Glomerular visceral epithelial cell (primary cell): ENCODE data around the gene ITFG2.
A peak's percentile ranks its signal among the peaks of the same experiment; 100 is the strongest.

ENCODE experiments used
- DNase-seq: peaks from one replicate; pipeline ENCODE4 v3.0.0-alpha.2; 2016; ENCODE audit errors: extremely low spot score

The ITFG2 gene

DNA sequence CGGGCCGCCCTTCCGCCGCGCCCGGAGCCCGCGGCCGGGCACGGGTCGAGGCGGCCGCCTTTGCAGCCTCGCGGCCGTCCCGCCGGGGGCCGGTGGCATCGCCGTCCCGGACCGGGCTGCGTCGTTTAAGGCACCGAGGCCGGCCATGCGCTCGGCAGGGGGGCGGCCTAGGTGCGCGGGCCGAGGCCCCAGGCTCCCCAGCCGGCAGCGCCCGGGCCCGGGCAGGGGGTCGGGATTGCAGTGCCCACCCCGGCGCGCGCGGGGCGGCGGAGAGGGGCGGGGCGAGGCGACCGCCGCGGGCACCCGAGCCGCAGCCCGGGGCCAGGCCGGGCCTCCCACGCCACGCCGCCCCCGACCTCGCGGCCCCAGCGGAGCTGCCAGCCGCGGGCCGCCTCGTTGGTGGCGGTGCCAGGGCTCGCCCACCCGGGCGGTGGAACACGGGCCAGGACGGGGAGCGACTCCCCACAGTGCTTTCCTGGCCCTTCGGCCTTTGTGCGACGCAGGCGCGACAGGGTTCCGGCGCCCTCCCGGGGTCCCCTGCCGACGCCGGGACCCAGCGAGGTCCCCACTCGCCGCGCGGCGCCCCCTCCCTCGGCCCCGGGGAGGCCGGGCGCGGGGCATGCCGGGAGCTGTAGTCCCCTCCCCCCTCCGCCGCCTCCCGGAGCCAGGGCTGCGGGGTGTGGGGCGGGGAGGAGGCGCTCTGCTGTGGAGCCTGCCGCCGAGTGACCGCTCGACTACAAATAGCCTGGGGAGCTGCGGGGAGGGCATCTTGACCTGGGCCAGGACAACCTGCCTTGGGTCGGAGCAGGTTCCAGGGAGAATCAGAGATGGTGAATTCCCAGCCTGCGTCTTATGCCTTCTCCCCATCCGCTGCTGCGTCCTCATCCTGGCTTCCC is 16.9 kb upstream of the ITFG2 start:
- DNase-seq: peak; percentile 59

DNA sequence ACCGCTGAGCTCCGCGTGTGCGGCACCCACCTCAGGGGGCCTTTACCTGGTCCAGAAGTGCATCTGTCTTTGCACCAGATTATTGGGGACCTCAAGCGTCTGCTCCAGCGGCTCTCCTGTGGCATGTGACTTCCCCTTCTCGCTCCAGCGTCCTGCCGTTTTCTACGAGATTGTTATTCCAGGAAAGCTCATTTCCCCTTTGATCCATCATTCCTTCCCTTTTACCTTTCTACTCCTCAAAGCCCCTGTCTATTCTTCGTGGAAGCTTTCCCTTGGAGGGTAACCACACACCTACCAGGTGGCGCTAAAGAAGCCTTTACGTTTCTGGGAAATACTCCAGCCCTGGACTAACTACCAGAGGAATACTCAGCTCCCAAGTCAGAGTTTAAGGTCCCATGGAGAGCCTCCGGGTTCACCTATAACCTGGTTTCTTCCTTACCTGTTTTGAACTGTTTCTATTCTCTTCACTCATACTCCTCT is 16.2 kb upstream of the ITFG2 start:
- no peak for DNase-seq

DNA sequence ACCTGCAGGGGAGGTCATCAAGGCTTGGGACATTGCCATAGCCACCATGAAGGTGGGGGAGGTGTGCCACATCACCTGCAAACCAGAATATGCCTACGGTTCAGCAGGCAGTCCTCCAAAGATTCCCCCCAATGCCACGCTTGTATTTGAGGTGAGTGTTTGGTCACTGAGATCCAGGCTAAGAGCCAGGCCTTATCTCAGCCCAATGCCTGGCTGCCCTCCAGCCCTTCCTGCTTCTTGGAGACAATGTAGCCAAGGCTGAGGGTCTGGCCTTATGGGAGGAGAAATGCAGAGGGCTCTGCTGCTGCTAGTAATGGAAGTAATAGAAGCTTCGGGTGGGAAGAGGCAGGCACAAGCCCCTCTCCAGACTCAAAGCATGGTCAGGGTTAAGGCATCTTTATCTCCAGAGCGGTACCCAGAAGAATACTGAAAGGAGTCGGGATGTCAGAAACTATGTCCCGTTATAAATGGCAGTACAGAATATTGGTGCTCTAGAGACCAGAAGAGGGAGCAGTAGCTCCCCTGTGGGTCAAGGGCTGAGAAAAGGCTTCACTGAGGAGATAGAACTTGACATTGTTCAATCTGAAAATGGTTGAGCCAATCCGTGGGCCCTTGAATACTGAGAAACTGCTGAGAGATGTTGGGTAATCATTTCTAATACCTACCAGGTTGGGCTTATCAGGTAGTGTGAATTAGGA is 14.6 kb upstream of the ITFG2 start:
- no peak for DNase-seq

DNA sequence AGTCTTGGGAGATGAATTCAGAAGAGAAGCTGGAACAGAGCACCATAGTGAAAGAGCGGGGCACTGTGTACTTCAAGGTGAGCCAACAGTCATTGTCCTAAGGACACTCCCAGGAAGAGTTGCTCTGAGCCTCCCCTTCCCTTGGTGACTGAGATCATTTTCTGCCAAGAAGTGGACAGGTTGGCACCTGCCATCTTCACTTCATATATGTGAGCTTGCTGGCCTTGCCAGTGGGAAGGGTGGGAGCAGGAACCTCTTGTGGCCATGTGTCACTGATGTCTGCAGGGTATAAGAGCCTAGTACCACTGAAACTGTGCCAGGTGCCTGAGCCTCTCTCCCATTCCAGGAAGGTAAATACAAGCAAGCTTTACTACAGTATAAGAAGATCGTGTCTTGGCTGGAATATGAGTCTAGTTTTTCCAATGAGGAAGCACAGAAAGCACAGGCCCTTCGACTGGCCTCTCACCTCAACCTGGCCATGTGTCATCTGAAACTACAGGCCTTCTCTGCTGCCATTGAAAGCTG is 12.4 kb upstream of the ITFG2 start:
- no peak for DNase-seq

DNA sequence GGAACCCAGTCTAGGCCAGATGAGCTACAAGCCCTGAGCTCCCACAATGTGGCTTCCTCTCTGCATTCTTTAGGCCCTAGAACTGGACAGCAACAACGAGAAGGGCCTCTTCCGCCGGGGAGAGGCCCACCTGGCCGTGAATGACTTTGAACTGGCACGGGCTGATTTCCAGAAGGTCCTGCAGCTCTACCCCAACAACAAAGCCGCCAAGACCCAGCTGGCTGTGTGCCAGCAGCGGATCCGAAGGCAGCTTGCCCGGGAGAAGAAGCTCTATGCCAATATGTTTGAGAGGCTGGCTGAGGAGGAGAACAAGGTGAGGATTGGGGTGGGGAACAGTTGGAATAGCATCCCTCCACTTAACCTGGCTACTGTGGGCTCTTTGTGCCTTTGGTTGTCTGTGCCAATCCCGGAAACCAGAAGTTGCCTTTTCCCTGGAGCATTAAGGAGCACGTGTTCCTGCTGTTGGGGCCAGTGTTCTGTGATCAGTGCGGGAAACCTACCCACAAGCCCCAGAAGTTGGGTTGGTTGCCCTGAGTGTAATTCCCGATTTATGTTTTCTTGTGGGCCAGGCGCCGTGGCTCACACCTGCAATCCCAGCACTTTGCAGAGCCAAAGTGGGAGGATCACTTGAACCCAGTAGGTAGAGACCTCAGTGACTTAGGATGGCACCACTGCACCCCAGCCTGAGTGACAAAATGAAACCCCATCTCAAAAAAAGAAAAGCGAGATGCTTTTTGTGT is 11.3 kb upstream of the ITFG2 start:
- no peak for DNase-seq

DNA sequence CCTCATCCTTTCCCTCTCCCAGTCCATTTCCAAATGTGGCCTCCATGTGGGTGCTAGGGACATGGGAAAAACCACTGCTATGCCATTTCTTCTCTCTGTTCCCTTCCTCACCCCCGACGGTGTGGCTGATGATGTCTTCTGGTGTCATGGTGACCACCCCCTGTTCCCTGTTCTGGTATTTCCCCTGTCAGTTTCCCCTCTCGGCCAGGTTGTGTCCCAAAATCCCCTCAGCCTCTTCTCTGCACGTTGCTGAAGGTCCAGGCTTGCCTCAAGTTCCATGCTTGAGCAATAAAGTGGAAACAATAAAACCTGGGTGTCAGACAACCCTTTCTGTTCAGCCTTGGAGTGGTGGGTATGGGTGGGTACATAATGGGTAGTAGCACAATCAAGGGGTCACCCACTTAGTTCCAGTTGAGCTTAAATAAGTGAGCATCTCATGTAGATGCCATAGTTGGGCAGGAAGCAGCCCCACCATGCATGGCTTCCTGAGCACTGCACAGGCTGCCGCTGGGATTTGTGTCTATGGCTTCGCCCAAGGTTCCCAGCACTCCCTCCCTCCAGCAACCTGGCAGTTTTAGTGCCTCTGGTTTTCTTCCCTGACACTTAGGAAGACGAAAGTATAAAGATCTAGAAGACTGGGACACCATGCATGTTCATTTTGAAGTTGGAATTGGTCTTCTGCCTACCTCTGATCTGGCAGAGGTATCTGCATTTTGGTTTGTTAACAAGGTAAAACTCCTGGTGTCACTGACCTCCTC is 8.7 kb upstream of the ITFG2 start:
- DNase-seq: no peak

DNA sequence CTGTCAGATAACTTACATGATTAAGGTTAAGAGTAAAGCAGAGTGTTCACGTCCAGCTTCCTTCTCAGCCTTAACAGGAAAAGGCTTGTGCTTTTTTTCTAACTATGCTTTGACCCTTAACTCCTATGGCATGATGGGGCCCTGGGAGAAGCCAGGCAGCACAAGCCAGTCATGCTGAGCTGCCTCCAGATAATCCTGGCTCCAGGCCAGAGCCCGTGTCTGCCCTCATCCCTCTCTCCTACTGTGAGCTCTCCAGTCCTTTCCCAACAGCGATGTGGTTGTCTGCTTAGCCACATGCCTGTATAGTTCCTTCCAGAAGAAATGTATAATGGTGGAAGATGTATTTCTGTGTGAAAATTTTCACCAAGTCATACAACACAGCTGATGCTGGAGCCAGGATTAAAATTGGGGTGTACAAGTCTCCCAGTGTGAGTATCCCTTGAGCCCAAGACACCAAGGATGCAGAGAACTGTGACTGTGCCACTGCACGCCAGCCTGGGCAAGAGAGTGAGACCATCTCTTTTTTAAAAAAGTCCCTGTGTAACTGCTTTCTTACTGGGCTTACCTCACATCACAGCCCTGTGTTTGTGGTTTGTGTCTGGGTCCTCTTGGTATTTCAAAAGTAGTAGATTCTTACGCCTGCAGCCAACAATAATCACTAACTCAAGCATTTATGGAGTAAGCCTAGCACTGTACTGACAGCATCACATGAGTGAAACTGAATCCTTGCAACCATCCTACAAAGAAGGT is 7.9 kb upstream of the ITFG2 start:
- peak; percentile 74 for DNase-seq

DNA sequence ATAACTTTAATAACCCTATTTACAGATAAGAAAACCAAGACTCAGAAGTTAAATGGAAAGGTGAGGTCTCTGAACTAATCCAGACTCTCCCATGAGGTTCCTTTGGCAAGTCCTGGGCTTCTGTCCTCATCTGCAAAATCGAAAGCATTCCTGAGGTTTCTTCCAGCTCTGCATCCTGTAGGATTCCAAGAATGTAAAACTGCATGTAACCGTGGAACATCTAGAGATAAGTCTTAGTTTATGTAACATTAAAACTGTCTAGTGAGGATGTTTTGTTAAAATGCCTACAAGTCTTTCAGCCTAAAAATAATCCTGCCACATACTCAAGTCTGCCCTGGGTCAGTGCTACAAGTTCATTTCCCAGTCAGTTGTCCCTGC is 7.3 kb upstream of the ITFG2 start:
- DNase-seq: no peak

DNA sequence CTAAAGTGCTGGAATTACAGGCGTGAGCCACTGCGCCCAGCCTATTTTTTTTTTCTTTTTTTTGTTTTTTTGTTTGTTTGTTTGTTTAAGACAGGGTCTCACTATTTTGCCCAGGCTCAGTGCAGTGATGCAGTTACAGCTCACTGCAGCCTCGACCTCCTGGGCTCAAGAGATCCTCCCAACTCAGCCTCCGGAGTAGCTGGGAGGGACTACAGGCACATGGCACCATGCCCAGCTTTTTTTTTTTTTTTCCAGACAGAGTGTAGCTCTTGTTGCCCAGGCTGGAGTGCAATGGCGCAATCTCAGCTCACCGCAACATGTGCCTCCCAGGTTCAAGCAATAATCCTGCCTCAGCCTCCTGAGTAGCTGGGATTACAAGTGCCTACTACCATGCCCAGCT is 5.8 kb upstream of the ITFG2 start:
- no peak for DNase-seq

DNA sequence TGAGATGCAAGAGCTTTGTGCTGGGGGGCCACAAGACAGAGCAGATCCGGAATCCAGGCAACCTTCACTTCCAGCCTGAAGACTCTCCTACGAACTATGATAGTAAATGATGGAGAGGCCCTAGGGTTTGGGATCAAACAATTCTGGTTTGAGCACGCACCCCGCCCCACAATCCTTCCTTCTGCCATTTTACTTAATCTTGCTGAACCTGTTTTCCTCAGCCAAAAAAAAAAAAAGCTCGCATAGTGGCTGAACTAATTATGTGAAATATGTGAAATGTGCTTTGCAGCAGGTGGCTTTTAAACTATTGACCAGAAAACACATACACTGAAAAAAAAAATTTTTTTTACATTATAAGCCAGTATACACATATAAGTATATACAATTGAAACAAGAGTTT is 667 bp upstream of the ITFG2 start:
- DNase-seq: no peak

DNA sequence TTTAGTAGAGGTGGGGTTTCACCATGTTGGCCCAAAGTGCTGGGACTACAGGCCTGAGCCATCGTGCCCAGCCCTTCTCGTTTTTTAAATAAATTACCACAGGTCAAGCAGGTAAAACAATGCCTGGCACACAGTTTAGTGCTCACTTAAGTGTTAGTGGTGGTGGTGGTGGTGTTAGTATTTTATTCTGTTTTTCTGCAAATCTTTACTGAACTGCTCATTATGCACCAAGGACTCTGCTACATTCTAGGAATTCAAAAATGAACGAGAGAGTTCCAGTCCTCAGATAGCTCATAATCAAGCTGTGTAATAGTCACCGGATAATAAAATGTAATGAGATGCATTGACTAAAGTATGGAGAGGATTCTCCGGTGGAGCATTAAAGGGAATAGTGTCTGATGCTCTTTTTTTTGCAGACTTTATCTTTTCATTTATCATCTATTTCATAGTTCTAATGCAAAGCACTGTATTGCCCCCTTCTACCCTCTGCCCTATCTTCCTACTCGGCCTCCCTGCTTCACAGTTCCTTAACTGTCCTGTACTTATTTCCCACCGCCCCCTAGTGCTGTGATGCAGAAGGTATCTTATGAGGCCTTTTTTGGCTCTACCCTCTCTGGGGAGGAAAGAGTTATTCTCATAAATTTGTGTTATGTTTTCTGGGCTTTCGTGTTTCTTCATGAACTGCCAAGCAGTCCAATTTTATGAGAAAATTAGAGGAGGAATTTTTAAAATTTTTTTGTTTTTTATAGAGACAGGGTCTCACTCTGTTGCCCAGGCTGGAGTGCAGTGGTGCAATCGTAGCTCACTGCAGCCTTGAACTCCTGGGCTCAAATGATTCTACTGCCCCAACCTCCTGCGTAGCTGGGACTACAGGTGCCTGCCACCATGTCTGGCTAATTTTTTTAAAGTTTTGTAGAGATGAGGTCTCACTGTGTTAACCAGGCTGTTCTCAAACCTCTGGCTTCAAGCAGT is 1.0 kb downstream of the ITFG2 start:
- peak; percentile 59 for DNase-seq

DNA sequence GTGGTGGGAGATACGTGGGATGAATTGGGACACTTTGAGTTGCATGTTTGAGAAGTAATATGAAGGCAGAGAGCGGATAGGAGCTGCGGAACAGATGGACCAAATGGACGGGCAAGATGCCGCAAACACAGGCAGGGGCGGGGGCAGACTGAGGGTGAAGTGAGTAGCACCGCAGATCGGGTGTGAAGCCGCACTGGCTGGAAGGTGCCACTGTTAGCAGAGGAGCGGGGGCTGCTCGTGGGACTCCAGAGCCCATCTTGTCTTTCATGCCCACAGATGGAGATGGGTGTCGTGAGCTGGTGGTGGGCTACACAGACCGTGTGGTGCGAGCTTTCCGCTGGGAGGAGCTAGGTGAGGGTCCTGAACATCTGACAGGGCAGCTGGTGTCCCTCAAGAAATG is 7.3 kb downstream of the ITFG2 start:
- DNase-seq: no peak

DNA sequence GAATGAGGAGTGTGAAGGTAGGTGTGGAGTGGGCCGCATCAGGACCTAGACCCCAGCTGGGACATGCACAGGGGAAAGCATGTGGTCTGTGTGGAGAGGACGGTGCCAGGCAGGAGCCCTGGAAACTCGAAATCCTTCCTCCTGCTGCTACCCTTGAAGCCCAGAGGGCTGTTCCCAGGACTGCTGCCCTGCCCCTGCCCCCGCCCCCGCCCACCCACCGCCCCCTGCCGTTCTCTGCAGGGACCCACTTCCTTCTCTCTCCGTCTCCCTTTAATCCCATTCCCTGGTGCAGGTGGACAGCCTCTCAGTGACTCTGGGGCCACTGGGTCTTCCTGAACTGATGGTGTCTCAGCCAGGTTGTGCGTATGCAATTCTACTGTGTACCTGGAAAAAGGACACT is 8.0 kb downstream of the ITFG2 start:
- DNase-seq: no peak

DNA sequence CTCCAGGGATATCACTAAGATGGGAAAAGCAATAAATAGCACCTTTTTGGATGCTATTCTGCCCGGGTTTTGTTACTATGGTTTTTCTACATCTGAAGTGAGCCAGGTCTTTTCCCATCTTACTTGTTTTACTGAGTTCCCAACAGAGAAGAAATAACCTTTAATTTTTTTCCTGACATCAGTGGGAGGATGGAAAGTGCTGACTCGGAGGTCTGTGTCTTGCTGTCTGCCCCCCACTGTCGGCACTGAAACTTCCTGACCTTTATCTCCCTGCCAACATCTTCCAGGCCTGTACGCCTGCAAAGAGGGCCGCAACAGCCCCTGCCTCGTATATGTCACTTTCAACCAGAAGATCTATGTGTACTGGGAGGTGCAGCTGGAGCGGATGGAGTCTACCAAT is 11.0 kb downstream of the ITFG2 start:
- no peak for DNase-seq

DNA sequence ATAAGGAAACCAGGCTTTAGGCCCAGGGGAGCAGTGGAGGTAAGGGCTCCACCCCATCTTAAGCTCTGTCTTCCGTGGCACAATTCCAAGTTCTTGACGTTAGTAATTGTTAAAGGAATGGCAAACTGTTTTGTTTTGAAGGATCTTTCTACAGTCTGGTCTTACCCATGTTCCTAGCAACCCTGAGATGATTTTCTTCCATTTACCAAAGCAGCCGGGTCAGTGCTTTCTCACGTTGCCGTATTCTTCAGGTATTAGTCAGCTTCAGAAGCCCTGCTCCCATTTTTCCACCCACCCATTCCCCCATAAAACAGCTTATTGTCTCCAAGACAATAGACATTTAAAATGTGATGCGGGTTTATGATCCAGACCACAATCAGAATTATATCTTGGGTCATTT is 12.1 kb downstream of the ITFG2 start:
- no peak for DNase-seq

DNA sequence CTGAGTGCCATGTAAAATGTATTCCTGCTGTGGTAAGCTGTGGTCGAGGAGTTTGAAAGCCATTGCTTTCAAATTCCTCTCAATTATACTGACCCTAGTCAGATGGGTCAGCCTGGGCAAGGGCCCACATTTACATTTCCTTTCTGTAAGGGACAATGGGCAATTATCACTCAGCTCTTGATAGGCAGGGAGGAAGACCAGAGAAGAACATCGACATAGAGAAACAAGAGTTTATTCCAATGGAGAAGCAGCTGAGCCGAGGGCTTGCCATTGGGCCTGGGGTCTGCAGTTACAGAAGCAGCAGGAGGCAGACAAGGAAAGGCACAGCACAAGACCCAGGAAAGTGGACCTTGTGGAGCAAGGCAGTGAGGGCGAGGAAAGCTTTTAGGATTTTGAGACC is 12.7 kb downstream of the ITFG2 start:
- DNase-seq: no peak

DNA sequence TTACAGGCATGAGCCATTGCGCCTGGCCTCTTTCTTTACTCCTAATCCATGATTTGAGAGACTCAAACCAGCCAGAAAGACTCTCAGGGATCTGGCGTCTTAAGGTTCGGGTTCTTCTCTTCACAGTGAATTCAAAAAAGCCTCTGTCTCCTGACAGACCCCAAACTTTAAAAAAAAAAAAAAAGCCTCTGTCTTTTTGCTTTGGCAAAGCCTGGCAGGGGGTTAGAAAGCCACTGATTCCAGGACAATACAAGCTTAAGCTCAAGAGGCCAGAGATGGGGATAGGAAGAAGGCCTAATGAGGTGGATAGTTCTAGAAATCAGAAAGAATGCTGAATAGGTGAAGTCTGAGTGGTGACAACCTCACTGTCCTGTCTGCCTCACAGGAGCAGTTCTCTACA is 13.6 kb downstream of the ITFG2 start:
- DNase-seq: no peak

DNA sequence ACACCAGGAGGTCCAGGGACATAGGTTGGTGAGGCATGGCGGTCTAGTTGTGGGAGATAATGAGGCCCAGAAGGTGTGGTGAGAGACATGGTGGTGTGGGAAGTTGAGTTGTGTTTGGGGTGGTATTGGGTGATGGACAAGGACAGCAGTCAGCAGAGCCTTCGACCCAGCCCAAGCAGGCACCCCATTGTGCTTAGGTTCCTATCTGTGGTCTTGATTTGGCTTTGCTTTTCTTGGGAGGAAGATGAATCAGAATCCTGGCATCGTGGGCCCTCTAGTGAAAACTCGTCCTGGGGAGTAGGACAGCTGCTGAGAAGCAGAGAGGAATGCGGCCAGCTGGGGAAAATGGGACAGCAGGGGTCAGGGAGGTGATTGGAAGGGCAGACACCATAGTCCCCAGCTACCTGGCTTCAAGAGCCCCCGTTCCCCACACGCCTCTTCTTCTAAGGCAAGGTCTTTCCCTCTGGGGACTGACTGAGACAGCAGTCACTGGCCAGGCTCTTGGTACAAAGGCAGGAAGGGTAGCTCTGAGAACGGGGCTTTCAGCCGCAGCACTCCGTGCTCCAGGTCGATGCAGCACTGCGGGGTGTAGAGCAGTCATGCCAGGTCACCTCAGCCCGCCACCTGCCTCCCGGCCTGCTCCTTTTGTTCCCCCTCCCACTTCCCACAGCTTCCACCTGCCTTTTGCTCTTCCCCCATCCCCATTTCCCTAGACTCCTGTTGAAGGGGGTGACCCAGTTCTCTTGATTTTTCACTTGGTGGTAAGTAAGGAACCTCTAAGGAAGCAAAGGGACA is 14.4 kb downstream of the ITFG2 start:
- DNase-seq: no peak

DNA sequence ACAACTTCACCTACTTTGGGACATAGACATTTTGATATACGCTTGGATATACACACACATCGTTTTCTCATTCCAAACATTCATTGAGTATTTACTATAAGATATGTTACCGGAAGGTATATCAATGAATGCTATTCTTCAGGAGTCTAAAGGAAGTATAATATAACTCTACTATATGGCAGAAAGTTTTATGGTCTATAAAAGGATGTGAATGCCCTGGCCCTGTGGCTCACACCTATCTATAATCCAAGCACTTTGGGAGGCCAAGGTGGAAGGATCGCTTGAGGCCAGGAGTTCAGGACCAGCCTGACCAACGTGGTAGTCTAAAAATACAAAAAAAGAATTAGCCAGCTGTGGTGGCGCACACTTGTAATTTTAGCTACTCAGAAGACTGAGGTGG is 16.8 kb downstream of the ITFG2 start:
- DNase-seq: no peak
